HCT116 (cell line): ENCODE results near the gene ACY1.

Experiments
- EGR1 ChIP-seq: IDR thresholded peaks from 2 replicates; pipeline ENCODE4 v1.6.1; 2012; ENCODE audit warnings: low read depth
- EZH2 ChIP-seq: fragments of 200-600 bp; sonication (generic); IDR thresholded peaks from 2 replicates; pipeline ENCODE4 v1.6.1; 2017; ENCODE audit warnings: antibody characterized with exemption, mixed run types
- EZH2phosphoT487 ChIP-seq: fragments of 200-600 bp; IDR thresholded peaks from 2 replicates; pipeline ENCODE4 v1.6.1; 2018; ENCODE audit warnings: antibody characterized with exemption, borderline replicate concordance
- POLR2A ChIP-seq: IDR thresholded peaks from 2 replicates; pipeline ENCODE4 v1.7.0; 2011; ENCODE audit warnings: borderline replicate concordance; ENCODE audit not compliant: insufficient read depth, insufficient read length; ENCODE audit errors: extremely low read depth
- POLR2AphosphoS5 ChIP-seq: IDR thresholded peaks from 2 replicates; pipeline ENCODE4 v1.6.1; 2011; ENCODE audit warnings: mild to moderate bottlenecking, low read depth, low read length, moderate library complexity
- TF ChIP-seq, protein P1 (sequence below), 3 experiments: fragments of 200-600 bp in 1 of 3; sonication (generic) in 1 of 3; IDR thresholded peaks in 2 of 3; conservative IDR thresholded peaks in 1 of 3; 2 replicates each; pipeline ENCODE4 v1.5.1; 2012 to 2017; ENCODE audit warnings: low read depth in 2 of 3, low read length in 2 of 3, antibody characterized with exemption in 1 of 3, borderline replicate concordance in 1 of 3, control low read depth in 1 of 3, mild to moderate bottlenecking in 1 of 3, mixed read lengths in 1 of 3, mixed run types in 1 of 3, moderate library complexity in 1 of 3; ENCODE audit not compliant: insufficient read depth in 1 of 3
- TF ChIP-seq, protein P2 (sequence below): IDR thresholded peaks from 2 replicates; pipeline ENCODE4 v1.6.1; 2012; ENCODE audit warnings: low read depth
- TF ChIP-seq, protein P3 (sequence below): IDR thresholded peaks from 2 replicates; pipeline ENCODE4 v1.6.1; 2011; ENCODE audit warnings: mild to moderate bottlenecking, low read length, moderate library complexity; ENCODE audit not compliant: insufficient replicate concordance; ENCODE audit errors: extremely low read depth

DNA sequence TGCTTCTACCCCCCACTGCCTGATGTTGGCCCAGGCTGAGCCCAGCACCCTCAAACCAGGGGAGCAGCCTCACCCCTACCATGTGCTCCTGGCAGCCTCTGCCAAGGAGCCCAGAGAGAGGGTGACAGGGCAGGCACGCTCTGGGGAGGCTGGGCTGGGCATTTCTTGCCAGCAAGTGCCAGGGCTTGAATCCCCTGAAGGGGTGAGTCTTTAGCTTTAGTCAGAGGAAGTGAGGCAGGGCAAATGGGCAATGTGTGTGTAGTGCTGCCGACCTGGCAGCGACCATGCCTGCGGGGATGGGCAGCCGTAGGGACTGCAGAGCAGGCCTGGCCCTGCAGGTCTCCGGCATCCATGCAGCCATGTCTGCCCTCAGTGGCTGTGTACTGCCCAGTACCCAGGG is 54.9 kb downstream of the ACY1 start:
- TF ChIP-seq POLR2A (no peak), POLR2AphosphoS5 (no peak), EZH2phosphoT487 (no peak), EZH2 (no peak), EGR1 (no peak)
- TF ChIP-seq, protein P1, sequence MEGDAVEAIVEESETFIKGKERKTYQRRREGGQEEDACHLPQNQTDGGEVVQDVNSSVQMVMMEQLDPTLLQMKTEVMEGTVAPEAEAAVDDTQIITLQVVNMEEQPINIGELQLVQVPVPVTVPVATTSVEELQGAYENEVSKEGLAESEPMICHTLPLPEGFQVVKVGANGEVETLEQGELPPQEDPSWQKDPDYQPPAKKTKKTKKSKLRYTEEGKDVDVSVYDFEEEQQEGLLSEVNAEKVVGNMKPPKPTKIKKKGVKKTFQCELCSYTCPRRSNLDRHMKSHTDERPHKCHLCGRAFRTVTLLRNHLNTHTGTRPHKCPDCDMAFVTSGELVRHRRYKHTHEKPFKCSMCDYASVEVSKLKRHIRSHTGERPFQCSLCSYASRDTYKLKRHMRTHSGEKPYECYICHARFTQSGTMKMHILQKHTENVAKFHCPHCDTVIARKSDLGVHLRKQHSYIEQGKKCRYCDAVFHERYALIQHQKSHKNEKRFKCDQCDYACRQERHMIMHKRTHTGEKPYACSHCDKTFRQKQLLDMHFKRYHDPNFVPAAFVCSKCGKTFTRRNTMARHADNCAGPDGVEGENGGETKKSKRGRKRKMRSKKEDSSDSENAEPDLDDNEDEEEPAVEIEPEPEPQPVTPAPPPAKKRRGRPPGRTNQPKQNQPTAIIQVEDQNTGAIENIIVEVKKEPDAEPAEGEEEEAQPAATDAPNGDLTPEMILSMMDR (IDR thresholded peaks at IDR 0.05 in 2 of 3, conservative IDR thresholded peaks at IDR 0.05 in 1 of 3; ENCODE audit: borderline replicate concordance in 1 of 3, insufficient read depth in 1 of 3, low read depth in 2 of 3, low read length in 2 of 3): no peak
- TF ChIP-seq, protein P2, sequence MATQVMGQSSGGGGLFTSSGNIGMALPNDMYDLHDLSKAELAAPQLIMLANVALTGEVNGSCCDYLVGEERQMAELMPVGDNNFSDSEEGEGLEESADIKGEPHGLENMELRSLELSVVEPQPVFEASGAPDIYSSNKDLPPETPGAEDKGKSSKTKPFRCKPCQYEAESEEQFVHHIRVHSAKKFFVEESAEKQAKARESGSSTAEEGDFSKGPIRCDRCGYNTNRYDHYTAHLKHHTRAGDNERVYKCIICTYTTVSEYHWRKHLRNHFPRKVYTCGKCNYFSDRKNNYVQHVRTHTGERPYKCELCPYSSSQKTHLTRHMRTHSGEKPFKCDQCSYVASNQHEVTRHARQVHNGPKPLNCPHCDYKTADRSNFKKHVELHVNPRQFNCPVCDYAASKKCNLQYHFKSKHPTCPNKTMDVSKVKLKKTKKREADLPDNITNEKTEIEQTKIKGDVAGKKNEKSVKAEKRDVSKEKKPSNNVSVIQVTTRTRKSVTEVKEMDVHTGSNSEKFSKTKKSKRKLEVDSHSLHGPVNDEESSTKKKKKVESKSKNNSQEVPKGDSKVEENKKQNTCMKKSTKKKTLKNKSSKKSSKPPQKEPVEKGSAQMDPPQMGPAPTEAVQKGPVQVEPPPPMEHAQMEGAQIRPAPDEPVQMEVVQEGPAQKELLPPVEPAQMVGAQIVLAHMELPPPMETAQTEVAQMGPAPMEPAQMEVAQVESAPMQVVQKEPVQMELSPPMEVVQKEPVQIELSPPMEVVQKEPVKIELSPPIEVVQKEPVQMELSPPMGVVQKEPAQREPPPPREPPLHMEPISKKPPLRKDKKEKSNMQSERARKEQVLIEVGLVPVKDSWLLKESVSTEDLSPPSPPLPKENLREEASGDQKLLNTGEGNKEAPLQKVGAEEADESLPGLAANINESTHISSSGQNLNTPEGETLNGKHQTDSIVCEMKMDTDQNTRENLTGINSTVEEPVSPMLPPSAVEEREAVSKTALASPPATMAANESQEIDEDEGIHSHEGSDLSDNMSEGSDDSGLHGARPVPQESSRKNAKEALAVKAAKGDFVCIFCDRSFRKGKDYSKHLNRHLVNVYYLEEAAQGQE: no peak
- TF ChIP-seq, protein P3, sequence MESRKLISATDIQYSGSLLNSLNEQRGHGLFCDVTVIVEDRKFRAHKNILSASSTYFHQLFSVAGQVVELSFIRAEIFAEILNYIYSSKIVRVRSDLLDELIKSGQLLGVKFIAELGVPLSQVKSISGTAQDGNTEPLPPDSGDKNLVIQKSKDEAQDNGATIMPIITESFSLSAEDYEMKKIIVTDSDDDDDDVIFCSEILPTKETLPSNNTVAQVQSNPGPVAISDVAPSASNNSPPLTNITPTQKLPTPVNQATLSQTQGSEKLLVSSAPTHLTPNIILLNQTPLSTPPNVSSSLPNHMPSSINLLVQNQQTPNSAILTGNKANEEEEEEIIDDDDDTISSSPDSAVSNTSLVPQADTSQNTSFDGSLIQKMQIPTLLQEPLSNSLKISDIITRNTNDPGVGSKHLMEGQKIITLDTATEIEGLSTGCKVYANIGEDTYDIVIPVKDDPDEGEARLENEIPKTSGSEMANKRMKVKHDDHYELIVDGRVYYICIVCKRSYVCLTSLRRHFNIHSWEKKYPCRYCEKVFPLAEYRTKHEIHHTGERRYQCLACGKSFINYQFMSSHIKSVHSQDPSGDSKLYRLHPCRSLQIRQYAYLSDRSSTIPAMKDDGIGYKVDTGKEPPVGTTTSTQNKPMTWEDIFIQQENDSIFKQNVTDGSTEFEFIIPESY: no peak
